Measurements from ENCODE around the gene COL23A1.
A peak's percentile ranks its signal among the peaks of the same experiment; 100 is the strongest.
"Not testable (repeated sequence)": the region's sequence is repeated elsewhere in the genome, so short reads cannot be mapped to it uniquely, and the experiment has no call there.

The COL23A1 gene

DNA sequence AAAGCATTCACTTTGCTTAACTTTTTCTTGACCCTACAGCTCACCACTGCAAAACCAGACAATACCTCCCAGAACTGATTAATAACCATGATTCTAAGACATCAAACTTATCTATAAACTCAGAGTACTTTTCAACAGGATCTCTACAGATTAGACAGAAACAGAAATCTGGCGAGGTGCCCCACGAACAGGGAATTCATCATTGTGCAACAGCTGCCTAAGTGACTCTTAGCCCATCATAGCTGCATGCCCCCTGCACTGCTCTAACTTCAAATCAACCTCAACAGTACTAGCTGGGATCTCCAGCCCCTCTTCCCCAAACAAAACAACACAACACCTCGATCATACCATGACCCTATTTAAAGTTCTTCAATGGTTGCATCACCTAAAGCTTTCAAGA is 16.1 kb upstream of the COL23A1 start:
- no peak for DNase-seq
- TF ChIP-seq GATA1 (IDR thresholded peaks at IDR 0.05; ENCODE audit: low read depth, low read length) (no peak), POLR2A (IDR thresholded peaks at IDR 0.05; ENCODE audit: low read length) (no peak)

DNA sequence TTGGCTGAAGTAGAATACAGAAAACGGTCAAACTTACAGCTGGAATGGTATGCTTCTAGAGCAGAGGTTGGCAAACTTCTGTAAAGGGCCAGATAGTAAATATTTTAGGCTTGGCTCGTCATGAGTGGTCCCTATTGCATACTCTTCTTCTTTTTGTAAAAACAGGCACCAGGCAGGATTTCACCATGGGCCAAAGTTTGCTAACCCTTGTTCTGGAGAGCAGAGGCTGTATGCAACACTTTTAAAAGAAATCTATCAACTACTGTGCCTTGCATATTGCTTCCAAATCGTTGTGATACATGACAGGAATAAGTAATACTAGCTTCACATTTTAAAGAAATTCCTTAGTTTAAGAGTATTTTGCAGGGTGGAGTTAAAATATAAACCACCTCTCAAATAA is 15.6 kb upstream of the COL23A1 start:
- TF ChIP-seq POLR2A (IDR thresholded peaks at IDR 0.05; ENCODE audit: low read length) (no peak), GATA1 (IDR thresholded peaks at IDR 0.05; ENCODE audit: low read depth, low read length) (no peak)
- no peak for DNase-seq

- DNase-seq, result no peak
- TF ChIP-seq GATA1 (IDR thresholded peaks at IDR 0.05; ENCODE audit: low read depth, low read length) (no peak), POLR2A (IDR thresholded peaks at IDR 0.05; ENCODE audit: low read length) (no peak)
Measured at GRCh38 chr5:178602752-178603151, 12.6 kb upstream of the COL23A1 start.

DNA sequence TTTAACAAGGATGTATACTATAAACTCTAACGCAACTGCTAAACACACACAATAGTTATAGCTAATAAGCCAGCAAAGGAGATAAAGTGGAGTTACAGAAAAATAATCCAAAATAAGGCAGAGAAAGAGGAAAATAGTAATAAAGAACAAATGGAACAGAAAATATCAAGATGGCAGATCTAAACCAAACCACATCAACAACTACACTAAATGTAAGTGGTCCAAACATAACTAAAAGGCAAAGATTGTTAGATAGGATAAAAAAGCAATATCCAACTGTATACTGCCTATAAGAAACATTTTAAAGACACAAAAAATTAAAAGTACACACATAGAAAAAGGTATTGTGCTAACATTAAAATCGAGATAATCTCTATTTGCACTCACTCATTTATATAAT is 5.6 kb upstream of the COL23A1 start:
- no peak for TF ChIP-seq GATA1 (IDR thresholded peaks at IDR 0.05; ENCODE audit: low read depth, low read length)
- no peak for TF ChIP-seq POLR2A (IDR thresholded peaks at IDR 0.05; ENCODE audit: low read length)
- DNase-seq, result no peak

DNA sequence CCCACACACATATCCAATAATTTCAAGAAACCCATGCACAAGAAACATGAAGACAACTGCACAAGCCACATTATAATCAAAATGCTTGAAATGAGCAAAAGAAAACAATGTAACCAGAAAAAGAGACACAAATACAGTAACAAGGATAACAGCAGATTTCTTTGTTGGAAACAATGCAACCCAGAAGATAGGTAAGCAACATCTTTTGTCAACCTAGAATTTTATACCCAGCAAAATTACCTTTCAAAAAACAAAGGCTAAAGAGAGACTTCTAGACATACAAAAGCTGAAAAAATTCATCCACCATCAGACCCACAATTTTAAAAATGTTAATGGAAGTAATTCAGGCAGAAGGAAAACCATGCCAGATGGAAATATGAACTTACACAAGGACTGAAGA is 5.0 kb upstream of the COL23A1 start:
- TF ChIP-seq POLR2A (IDR thresholded peaks at IDR 0.05; ENCODE audit: low read length) (no peak), GATA1 (IDR thresholded peaks at IDR 0.05; ENCODE audit: low read depth, low read length) (no peak)
- no peak for DNase-seq

DNA sequence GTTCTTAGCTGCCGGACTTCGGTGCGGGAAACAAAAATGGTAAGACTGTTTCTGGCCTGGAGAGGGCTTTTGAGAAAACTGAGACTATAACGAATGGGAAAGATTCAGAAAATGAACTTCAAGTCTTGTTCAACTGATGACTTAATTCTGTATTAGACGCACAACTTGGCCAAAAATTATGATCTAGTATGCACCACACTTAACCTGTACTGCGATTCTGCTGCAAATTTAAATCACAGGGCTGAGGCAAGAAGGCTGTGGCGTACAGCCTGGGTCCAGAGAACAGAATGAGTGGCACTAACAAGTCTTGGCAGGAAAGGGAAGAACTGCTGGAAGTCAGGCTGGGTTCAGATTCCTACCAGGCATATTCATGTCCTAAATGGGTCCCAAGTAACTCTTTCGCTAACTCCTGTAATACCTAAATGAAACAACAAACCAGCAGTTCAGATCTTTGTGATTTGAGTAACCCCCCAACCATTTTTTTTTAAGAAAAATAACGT is 781 bp upstream of the COL23A1 start:
- DNase-seq, result no peak
- TF ChIP-seq GATA1 (IDR thresholded peaks at IDR 0.05; ENCODE audit: low read depth, low read length) (no peak), POLR2A (IDR thresholded peaks at IDR 0.05; ENCODE audit: low read length) (no peak)

GRCh38 chr5:178589180-178590140 is 733 bp downstream of the COL23A1 start:
- TF ChIP-seq GATA1 (IDR thresholded peaks at IDR 0.05; ENCODE audit: low read depth, low read length) (no peak), POLR2A (IDR thresholded peaks at IDR 0.05; ENCODE audit: low read length) (no peak)
- DNase-seq, result peak; percentile 23 to 48

DNA sequence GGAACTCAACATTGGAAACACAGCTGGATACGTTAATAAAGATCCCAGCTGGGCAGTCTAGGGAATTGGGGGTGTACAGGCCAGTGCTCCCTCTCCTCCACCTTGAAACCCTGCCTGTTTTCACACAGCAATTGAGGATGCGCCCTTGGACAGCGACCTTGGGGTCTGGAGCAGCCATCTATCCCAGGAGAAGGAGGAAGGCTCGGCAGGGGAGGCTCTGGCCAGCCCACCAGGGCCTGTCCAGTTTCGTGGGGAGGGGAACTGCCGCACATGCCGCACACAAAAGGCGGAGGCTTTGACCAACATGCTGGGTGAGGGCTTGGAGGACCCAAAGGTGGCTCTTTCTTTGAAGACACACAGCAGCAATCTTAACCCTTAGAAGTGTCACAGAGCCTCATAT is 1.4 kb downstream of the COL23A1 start:
- DNase-seq, result no peak
- TF ChIP-seq POLR2A (IDR thresholded peaks at IDR 0.05; ENCODE audit: low read length) (no peak), GATA1 (IDR thresholded peaks at IDR 0.05; ENCODE audit: low read depth, low read length) (no peak)

- DNase-seq, result no peak
Measured at GRCh38 chr5:178587763-178588611, 2.2 kb downstream of the COL23A1 start.

DNA sequence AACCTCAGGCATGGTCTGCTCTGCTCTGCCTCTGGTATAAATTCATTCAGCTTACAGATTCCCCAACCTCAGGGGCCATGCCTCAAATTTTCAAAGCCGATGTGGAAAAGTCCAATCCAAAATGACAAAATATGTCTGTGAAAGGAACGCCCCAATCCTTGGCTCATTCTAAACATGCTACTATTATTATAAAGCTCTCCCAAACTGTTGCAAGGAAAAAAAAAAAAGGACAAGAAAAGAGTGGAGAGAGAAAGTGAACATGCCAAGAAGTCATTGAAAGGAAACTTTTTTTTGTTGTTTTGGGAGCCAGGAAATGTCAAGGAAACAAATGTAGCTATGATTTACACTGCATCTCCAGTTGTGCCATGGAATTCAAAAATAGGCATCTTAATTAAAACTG is 3.8 kb downstream of the COL23A1 start:
- DNase-seq, result no peak
- TF ChIP-seq GATA1 (IDR thresholded peaks at IDR 0.05; ENCODE audit: low read depth, low read length) (no peak), POLR2A (IDR thresholded peaks at IDR 0.05; ENCODE audit: low read length) (no peak)

More at GRCh38 chr5:178587763-178588611, 2.2 kb downstream of the COL23A1 start:
- TF ChIP-seq POLR2A (IDR thresholded peaks at IDR 0.05; ENCODE audit: low read length) (no peak), GATA1 (IDR thresholded peaks at IDR 0.05; ENCODE audit: low read depth, low read length) (no peak)

DNA sequence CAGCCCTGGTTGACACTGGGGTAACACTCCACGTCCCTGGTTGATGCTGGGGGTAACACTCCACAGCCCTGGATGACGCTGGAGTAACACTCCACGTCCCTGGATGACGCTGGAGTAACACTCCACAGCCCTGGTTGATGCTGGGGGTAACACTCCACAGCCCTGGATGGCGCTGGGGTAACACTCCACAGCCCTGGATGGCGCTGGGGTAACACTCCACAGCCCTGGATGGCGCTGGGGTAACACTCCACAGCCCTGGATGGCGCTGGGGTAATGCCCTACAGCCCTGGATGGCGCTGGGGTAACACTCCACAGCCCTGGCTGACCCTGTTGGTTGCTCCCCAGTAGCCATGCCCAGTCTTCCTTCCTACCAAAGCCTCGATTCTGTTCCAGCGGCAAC is 4.8 kb downstream of the COL23A1 start:
- not testable (repeated sequence) for DNase-seq

DNA sequence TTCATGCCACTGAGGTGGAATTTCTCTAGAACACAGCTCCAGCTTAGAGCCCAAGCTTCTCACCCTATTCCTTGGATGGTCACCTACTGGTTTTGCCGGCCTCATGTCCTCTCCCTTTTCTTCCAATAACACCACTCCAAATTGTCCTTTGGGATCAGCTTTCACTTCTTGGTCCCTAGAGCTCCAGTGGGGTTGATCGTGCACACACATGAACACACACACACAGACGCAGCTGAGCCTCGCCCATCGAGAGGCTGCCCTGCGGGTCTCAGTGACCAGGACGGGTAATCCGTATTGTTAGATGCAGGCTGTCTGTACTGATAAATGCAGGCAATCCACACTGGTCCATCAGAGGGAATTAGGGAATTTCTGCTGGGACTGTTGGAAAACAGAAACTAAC is 6.9 kb downstream of the COL23A1 start:
- DNase-seq, result no peak
- TF ChIP-seq GATA1 (IDR thresholded peaks at IDR 0.05; ENCODE audit: low read depth, low read length) (no peak), POLR2A (IDR thresholded peaks at IDR 0.05; ENCODE audit: low read length) (no peak)

DNA sequence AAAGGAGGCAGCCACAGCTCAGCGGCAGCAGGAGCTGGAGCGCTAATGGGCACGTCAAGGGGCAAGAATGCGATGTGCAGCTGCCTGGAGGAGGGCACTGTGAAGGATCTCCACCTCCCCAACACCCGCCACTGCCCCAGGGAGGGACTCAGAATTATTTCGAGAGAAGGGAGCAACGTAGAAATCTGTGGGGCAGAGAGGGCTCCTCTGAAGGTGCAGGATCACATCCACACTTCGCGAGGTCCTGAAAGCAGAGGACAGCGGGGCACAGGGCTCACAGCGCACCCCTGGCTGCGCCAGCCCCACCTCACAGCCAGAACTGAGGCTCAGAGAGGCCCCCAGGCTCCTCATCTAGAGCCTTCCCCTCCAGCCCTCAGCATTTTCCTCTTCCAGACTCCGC is 7.9 kb downstream of the COL23A1 start:
- DNase-seq, result no peak
- TF ChIP-seq POLR2A (IDR thresholded peaks at IDR 0.05; ENCODE audit: low read length) (no peak), GATA1 (IDR thresholded peaks at IDR 0.05; ENCODE audit: low read depth, low read length) (no peak)

- no peak for DNase-seq
- TF ChIP-seq POLR2A (IDR thresholded peaks at IDR 0.05; ENCODE audit: low read length), result no peak
- no peak for TF ChIP-seq GATA1 (IDR thresholded peaks at IDR 0.05; ENCODE audit: low read depth, low read length)
Measured at GRCh38 chr5:178581621-178582020, 8.6 kb downstream of the COL23A1 start.
